Cardiac fibroblast (primary cell): Measurements from ENCODE around the gene F11R.
A peak's percentile ranks its signal among the peaks of the same experiment; 100 is the strongest.

Experiments
- DNase-seq, 2 donors: peaks; one replicate each; pipeline versions ENCODE4 v3.0.0 to v3.0.0-alpha.2; 2010; ENCODE audit warnings: low read depth in 2 of 2
- H3K4me3 ChIP-seq, 2 donors: replicated peaks in 1 of 2; 1 replicate in 1 of 2; 2 replicates in 1 of 2; pipeline ENCODE4 v1.5.1; 2011; ENCODE audit warnings: low read depth in 2 of 2, low read length in 2 of 2, mild to moderate bottlenecking in 2 of 2, moderate library complexity in 1 of 2
- CTCF ChIP-seq: IDR thresholded peaks from one replicate; pipeline ENCODE4 v1.5.1; 2011; ENCODE audit warnings: low read depth, mild to moderate bottlenecking, low read length, inconsistent platforms

The F11R gene

GRCh38 chr1:160971618-160972056, 49.3 kb downstream of the F11R start:
- no peak overlapping the region for H3K4me3 ChIP-seq
- DNase-seq: no peak
- TF ChIP-seq CTCF: no peak

- no peak for TF ChIP-seq CTCF
- no peak for DNase-seq
- no peak overlapping the region for H3K4me3 ChIP-seq
These were observed 57.4 kb downstream of the F11R start for GRCh38 chr1:160963521-160963920.

- no peak overlapping the region for H3K4me3 ChIP-seq
- TF ChIP-seq CTCF: no peak
These were observed 59.5 kb downstream of the F11R start for GRCh38 chr1:160961419-160961818.

GRCh38 chr1:160956966-160957365, 64.0 kb downstream of the F11R start:
- DNase-seq: no peak
- no peak for TF ChIP-seq CTCF

More at GRCh38 chr1:160961419-160961818, 59.5 kb downstream of the F11R start:
- no peak for DNase-seq

GRCh38 chr1:160954158-160955104, 66.5 kb downstream of the F11R start, which contains the start of gene ITLN2:
Gene ITLN2, minus strand, starts transcription at chr1:160954809. Its CDS starts 68 bp downstream, at chr1:160954741.
- H3K4me3 ChIP-seq: no peak within 1 kb of the TSS
- peak; percentile 71 for TF ChIP-seq CTCF
- DNase-seq: peak; percentile 53 to 63

More at GRCh38 chr1:160956966-160957365, 64.0 kb downstream of the F11R start:
- H3K4me3 ChIP-seq: no peak overlapping the region

GRCh38 chr1:160953030-160953429, 67.9 kb downstream of the F11R start:
- no peak overlapping the region for H3K4me3 ChIP-seq
- peak; percentile 25 to 81 for DNase-seq
- no peak for TF ChIP-seq CTCF
